ENCODE measurements around the gene GPC6.

DNA sequence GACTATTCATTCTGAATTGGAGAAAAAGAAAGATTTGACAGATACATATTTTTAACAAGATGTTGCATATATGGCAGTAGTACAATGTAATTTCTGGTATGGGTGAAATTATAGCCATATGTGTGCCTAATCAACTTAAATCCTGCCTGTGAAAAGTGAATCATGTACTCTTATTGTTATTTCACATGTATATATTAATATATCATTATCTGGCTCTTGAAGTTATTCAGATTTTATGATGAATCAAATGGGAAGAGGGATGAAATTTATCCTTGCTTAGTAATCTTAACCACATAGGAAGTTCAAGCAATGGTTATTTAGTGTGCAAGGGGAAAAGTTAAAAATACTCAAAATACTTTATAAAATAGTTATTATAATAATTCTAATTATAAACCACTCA is 80.5 kb downstream of the GPC6 start:
- TF ChIP-seq, protein P1, sequence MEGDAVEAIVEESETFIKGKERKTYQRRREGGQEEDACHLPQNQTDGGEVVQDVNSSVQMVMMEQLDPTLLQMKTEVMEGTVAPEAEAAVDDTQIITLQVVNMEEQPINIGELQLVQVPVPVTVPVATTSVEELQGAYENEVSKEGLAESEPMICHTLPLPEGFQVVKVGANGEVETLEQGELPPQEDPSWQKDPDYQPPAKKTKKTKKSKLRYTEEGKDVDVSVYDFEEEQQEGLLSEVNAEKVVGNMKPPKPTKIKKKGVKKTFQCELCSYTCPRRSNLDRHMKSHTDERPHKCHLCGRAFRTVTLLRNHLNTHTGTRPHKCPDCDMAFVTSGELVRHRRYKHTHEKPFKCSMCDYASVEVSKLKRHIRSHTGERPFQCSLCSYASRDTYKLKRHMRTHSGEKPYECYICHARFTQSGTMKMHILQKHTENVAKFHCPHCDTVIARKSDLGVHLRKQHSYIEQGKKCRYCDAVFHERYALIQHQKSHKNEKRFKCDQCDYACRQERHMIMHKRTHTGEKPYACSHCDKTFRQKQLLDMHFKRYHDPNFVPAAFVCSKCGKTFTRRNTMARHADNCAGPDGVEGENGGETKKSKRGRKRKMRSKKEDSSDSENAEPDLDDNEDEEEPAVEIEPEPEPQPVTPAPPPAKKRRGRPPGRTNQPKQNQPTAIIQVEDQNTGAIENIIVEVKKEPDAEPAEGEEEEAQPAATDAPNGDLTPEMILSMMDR (conservative IDR thresholded peaks at IDR 0.05; ENCODE audit: low read length), result no peak
- no peak for TF ChIP-seq EZH2phosphoT487 (IDR thresholded peaks at IDR 0.05; ENCODE audit: borderline replicate concordance, low read depth, low read length)

Measured in OCI-LY7 (cell line).